Liver (tissue), 3 donors: ENCODE results near the gene GPR84.

Source experiments
- CTCF ChIP-seq: fragments of 150-350 bp; IDR thresholded peaks from 2 replicates; pipeline ENCODE4 v1.5.1; 2017; ENCODE audit warnings: improper control_type of control experiment, low read depth, low read length; ENCODE audit not compliant: missing input control
- EGR1 ChIP-seq, 2 donors: IDR thresholded peaks; 2 replicates each; pipeline ENCODE4 v1.6.1; 2016 to 2018; ENCODE audit warnings: antibody characterized with exemption in 2 of 2, low read depth in 2 of 2
- GABPA ChIP-seq, 2 donors: IDR thresholded peaks in 1 of 2; conservative IDR thresholded peaks in 1 of 2; 2 replicates each; pipeline ENCODE4 v1.6.1; 2016; ENCODE audit warnings: antibody characterized with exemption in 2 of 2, mild to moderate bottlenecking in 1 of 2, moderate library complexity in 1 of 2
- MAX ChIP-seq: IDR thresholded peaks from 2 replicates; pipeline ENCODE4 v1.6.1; 2016; ENCODE audit warnings: antibody characterized with exemption
- RAD21 ChIP-seq, 2 donors: IDR thresholded peaks; 2 replicates each; pipeline ENCODE4 v1.6.1; 2016; ENCODE audit warnings: antibody characterized with exemption in 2 of 2, mild to moderate bottlenecking in 2 of 2
- REST ChIP-seq: IDR thresholded peaks from 2 replicates; pipeline ENCODE4 v1.6.1; 2016; ENCODE audit warnings: antibody characterized with exemption, mild to moderate bottlenecking
- RXRA ChIP-seq, 2 donors: IDR thresholded peaks; 2 replicates each; pipeline ENCODE4 v1.6.1; 2017 to 2018; ENCODE audit warnings: antibody characterized with exemption in 2 of 2, mild to moderate bottlenecking in 1 of 2
- SP1 ChIP-seq: IDR thresholded peaks from 2 replicates; pipeline ENCODE4 v1.6.1; 2018; ENCODE audit warnings: antibody characterized with exemption, mild to moderate bottlenecking
- TAF1 ChIP-seq: conservative IDR thresholded peaks from 2 replicates; pipeline ENCODE4 v1.6.1; 2016; ENCODE audit warnings: antibody characterized with exemption, mild to moderate bottlenecking
- YY1 ChIP-seq: IDR thresholded peaks from 2 replicates; pipeline ENCODE4 v1.6.1; 2016; ENCODE audit warnings: antibody characterized with exemption, mild to moderate bottlenecking
- donor health status: healthy.
- donor health status: healthy.

GRCh38 chr12:54358945-54359761 lies 5.1 kb downstream of the GPR84 start:
- no peak for TF ChIP-seq CTCF
- TF ChIP-seq RAD21 (IDR thresholded peaks at IDR 0.05), result peak in 1 of 2 donors; percentile 47
- no peak for TF ChIP-seq GABPA (IDR thresholded peaks at IDR 0.05 in 1 of 2, conservative IDR thresholded peaks at IDR 0.05 in 1 of 2)
- peak; percentile 43 for TF ChIP-seq REST
- TF ChIP-seq EGR1 (IDR thresholded peaks at IDR 0.05; ENCODE audit: low read depth in 2 of 2), result no peak
- peak; percentile 23 for TF ChIP-seq MAX
- peak; percentile 68 for TF ChIP-seq YY1
- TF ChIP-seq RXRA (IDR thresholded peaks at IDR 0.05), result peak; percentile 40 to 45
- TF ChIP-seq SP1, result peak; percentile 99
- TF ChIP-seq TAF1, result no peak
